ENCODE data around the gene DBP. TPM values are rescaled to one million over a fixed set of nuclear protein-coding genes. Genes with fewer than 3 reads are reported as not detected.

The DBP gene
- total and polyA plus RNA-seq, 2 of the 13 experiments (the other 11 are each of a cell fraction or from before 2014, with no cell fraction given), result 1.7 to 5.8 TPM

DNA sequence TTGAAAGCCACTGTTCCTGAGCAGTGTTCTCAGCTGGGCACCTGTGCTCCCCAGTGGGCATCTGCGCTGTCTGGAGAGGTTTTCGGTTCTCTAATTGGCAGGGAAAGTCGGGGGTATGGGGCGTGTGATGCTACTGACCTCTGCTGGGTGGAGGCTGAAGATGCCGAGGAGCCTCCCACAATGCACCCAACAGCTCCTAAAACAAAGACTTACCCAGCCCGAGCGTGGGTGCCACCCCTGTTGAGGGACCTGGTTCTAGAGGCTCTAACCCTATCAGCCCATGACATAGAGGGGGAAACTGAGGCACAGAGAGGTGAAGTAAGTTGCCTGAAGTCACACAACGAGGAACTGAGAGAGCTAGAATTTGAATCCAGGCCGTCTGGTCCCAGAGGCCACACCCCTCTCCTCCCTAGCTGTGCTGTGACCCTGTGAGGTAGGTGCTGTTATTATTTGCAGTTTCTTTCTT is 28.3 kb downstream of the DBP start (continued):
- TF ChIP-seq CEBPG (CRISPR knock-in tag; IDR thresholded peaks at IDR 0.05), result no peak
- TF ChIP-seq THYN1 (CRISPR knock-in tag; IDR thresholded peaks at IDR 0.05; ENCODE audit: borderline replicate concordance, low read depth), result no peak
- TF ChIP-seq RBFOX2 (IDR thresholded peaks at IDR 0.05; ENCODE audit: low read depth, low read length), result no peak
- TF ChIP-seq ZNF256 (CRISPR knock-in tag; conservative IDR thresholded peaks at IDR 0.05), result no peak
- no peak for TF ChIP-seq CENPX (CRISPR knock-in tag; IDR thresholded peaks at IDR 0.05)
- TF ChIP-seq KAT2B (IDR thresholded peaks at IDR 0.05; ENCODE audit: borderline replicate concordance, low read depth, low read length), result no peak
- TF ChIP-seq FOXA3 (CRISPR knock-in tag; IDR thresholded peaks at IDR 0.05), result no peak
- TF ChIP-seq ZNF816 (CRISPR knock-in tag; IDR thresholded peaks at IDR 0.05; ENCODE audit: borderline replicate concordance), result no peak
- no peak for TF ChIP-seq ZNF562 (CRISPR knock-in tag; IDR thresholded peaks at IDR 0.05; ENCODE audit: borderline replicate concordance)
- TF ChIP-seq ZNF350 (CRISPR knock-in tag; IDR thresholded peaks at IDR 0.05; ENCODE audit: borderline replicate concordance, low read depth), result 0 out of 2 replicates have a peak, but pooled peaks have one; percentile 34
- TF ChIP-seq, protein P1, sequence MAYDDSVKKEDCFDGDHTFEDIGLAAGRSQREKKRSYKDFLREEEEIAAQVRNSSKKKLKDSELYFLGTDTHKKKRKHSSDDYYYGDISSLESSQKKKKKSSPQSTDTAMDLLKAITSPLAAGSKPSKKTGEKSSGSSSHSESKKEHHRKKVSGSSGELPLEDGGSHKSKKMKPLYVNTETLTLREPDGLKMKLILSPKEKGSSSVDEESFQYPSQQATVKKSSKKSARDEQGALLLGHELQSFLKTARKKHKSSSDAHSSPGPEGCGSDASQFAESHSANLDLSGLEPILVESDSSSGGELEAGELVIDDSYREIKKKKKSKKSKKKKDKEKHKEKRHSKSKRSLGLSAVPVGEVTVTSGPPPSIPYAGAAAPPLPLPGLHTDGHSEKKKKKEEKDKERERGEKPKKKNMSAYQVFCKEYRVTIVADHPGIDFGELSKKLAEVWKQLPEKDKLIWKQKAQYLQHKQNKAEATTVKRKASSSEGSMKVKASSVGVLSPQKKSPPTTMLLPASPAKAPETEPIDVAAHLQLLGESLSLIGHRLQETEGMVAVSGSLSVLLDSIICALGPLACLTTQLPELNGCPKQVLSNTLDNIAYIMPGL (CRISPR knock-in tag; IDR thresholded peaks at IDR 0.05; ENCODE audit: borderline replicate concordance in 1 of 2, low read depth in 1 of 2), result 0 out of 4 replicates have a peak, but pooled peaks of 1 of the 2 experiments have one; percentile 36
- TF ChIP-seq MBD4 (IDR thresholded peaks at IDR 0.05; ENCODE audit: borderline replicate concordance, low read length), result no peak
- TF ChIP-seq TAF1 (CRISPR knock-in tag; IDR thresholded peaks at IDR 0.05), result no peak
- no peak for TF ChIP-seq MEF2D (CRISPR knock-in tag; IDR thresholded peaks at IDR 0.05)
- no peak for TF ChIP-seq ELF4 (CRISPR knock-in tag; IDR thresholded peaks at IDR 0.05; ENCODE audit: borderline replicate concordance)
- no peak for TF ChIP-seq ZNF558 (CRISPR knock-in tag; IDR thresholded peaks at IDR 0.05; ENCODE audit: borderline replicate concordance)
- no peak for TF ChIP-seq CBX1 (IDR thresholded peaks at IDR 0.05; ENCODE audit: low read depth)
- TF ChIP-seq ZSCAN5A (CRISPR knock-in tag; IDR thresholded peaks at IDR 0.05; ENCODE audit: borderline replicate concordance), result no peak
- 0 out of 2 replicates have a peak, but pooled peaks have one; percentile 20 for TF ChIP-seq KDM2A (CRISPR knock-in tag; IDR thresholded peaks at IDR 0.05; ENCODE audit: borderline replicate concordance, low read depth)

Data from HepG2 (cell line).